GM19238 (cell line): ENCODE data around the gene UBA1.
A peak's percentile ranks its signal among the peaks of the same experiment; 100 is the strongest.

Source experiments
- DNase-seq: peaks from one replicate; pipeline ENCODE4 v3.0.0; 2011; ENCODE audit warnings: low spot score; ENCODE audit not compliant: insufficient read length

Gene UBA1

DNA sequence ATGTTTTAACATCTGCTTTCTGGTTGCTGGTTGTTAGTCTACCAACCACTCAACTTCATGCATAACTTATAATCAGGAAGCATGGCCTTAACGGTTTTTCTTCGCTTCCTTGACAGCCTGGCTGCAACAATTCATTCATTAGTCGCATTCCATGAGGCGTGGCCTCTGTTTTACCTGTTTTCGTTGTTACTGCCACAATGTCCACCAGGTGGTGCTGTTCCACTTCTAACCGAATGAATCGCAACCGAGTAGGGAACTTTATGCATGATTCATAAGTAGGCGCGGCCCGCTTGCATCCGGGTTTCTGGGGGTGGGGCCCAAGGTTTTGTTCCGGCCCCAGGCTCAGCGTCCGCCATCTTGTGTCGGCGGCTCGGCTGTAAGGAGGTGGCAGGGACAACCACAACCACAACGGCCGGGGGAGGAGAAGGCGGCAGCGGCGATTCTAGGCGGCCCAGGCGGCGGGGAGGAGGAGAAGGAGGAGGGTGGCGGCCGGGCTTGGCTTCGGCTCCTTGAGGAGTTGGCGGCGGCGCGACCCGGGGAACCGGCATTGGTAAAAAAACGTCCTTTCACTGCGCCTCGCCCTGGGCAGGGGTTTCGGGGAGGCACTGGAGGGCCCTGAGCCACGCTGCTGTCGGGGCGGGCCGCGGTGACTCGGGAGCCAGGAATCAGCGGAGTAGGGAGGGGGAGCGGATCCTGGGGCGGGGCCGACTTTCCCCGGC is at the start of gene UBA1:
UBA1 (plus strand) TSS at position 355 of the 719 bp plus-strand sequence. CDS start 4,974 bp downstream, outside the sequence.
- peak; percentile 90 for DNase-seq

DNA sequence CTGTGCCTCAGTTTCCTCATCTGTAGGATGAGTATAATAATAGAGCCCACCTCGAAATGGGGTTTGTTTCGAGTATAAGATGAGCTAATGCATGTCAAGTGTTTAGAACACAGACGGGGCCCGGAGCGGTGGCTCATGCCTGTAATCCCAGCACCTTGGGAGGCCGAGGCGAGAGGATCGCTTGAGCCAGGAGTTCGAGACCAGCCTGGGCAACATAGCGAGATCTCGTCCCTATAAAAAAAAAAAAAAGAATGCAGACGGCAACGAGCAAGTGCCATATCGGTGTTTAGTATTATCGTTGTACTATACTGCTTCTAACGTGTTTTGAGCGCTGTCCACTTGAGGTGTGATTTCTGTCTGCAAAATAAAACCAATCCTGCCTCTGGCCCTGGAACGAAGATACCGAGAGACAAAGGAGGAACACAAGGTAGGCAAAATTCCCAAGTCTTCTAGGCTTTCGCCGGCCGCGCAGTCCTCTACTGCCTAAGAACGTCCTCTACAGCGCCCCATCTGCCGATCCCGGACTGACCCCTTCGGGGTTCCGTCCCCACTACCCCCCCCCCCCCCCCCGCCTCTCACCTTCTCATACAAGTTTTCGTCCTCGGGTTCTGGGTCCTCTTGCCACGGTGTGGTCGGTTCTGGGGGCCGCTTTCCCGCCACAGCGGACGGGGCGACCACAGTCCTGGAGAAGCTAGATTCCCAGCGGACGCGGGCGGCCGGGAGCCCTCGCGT is 49.6 kb upstream of the UBA1 start:
- peak; percentile 51 for DNase-seq

DNA sequence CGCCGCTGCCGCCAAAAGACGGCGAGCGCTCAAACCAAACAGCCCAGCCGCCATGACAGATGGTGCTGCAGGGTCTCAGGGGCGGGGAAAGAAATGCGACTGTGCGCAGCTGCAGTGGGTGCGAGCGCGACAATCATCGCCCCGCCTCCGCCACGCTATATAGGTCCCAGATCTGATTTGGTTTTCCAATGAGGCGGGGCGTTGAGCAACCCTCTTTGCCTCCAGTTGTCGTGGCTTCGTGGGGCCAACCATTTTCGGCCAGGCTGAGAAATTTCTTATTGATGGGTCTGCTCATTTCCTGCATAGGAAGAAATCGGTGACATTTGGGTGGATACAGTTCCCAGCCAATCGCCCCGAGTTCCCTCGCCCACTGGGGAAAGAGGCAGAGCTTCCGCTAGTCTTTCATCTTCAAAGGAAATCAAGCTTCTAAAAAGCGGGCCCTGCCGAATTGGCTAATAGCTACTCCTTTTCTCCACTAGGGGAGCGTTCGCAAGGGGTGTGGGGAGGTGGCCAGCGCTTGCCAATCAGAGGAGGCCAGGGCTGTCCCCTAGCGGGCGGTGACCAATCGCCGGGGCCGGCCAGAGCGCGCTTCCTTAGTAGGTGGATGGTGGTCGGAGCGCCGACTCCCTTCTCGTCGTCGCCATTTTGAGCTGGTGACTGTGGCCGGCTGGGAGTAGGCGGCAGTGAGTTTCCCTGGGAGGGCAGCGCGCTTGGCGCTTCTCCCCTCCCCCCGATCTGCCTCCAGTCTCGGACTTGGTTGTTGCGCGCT is 48.8 kb upstream of the UBA1 start, which contains the start of the genes NDUFB11 and RBM10:
NDUFB11 (minus strand) TSS at position 77 of the 769 bp plus-strand sequence; CDS start at position 54, 23 bp downstream.
RBM10 (plus strand) TSS at position 596 of the 769 bp plus-strand sequence. CDS start 2,261 bp downstream, outside the sequence.
- DNase-seq: peak; percentile 79

DNA sequence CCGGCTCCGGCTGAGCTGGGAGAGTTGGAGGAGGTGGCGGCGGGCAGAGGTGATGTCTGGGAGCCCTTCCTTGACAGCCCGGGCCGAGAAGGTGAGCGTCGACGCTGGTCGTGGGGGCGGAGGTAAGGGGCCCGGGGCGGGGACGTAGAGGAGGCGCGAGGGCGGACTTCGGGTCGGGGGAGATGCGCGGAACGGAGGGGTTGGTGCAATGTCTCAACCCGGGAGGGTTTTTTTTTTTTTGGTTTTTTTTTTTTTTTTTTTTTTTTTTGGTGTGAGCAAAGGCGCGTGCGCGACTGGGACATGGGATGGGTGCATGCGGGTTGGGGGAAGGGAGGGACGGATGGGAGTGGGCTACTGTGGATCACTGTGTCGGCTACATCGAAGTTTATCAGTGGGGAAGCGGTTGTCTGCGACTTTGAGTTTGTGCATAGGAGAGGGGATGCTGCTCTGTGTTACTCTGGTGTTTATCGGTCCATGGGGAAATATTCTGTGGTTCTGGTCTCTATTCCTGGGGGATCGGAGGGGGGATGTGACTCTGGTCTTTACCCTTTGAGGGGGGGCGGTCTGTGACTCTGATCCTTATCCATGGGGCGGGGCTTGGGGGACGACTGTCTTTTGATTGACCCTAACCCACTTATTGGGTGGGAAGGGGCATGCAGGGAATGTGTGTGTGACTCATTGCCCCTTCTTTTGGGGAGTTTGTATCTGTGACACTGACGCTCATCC is 48.1 kb upstream of the UBA1 start:
- no peak for DNase-seq

DNA sequence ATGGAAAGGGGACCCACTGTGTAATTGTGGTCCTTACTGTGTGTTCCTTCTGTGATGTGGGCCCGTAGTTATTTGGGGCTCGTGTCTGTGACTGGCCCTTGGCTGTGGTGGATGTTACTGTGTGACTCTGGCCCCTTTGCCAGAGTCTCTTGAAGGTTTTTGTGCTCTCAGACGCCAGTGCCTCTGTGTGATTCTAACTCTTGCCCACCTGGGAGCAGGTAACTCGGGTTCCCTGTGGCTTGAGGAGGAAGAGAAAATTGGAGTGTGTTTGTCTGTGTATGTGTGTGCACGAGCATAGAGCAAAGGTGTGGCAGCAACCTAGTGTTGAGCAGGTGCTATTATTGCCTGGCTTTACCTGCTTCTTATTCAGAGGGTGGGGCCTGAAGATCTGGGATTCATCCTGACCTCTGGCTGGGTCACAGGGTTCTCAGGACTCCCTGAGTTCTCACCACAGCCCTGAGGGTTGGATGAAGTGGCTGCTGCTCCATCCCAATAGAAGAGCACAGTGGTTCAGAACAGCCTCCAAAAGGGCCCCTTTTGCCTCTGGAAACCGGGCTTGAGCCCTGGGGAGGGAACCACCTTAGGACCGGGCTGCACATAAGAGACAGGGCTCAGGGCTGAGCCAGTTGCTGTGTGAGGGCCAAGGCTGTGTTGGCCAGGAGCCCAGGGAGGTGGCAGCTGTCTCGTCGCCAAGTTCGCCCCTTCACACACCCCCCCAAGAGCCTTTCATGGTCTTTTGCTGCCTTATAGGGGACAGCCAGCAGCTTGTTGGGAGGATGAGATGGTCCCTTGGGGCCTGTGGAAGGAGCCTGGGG is 47.3 kb upstream of the UBA1 start:
- no peak for DNase-seq

DNA sequence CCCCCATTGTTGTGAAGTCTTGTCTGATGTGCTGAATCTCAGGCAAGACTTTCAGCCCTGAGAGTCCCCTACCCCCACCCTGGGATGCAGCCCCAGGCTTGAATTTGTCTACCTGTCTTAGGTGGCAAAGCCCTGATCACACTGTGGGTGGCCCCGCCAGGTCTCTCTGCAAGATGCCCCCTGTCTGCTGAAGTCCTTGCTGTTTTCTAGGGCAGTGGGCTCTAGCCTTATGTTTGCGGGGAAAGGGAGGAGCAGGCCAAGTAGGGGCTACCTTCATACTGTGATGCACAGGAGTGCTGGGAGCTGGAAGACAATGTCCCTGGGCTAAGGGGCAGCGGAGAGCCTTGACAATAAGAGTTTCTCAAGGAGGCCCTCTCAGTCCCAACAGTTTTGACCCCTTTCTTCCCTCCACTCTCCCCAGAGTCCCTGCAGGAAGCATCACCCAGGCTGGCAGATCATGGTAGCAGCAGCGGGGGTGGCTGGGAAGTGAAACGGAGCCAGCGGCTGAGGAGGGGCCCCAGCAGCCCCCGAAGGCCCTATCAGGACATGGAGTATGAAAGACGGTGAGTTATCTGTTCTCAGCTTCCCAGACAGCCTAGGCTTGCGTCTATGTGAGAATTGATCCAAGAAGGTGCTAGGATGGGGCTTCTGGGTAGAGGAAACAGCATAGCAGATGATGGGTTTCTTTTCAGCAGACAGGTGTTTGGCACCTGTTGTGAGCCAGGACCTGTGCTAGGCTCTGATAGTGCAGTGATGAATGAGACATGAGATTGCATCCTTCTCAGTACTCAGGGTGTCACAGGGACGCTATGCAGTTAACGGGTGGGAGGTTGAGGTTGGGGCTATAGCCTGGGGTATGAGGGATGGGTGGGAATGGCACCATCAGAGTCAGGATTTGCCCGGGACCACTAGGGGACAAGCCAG is 46.4 kb upstream of the UBA1 start:
- DNase-seq: no peak

DNA sequence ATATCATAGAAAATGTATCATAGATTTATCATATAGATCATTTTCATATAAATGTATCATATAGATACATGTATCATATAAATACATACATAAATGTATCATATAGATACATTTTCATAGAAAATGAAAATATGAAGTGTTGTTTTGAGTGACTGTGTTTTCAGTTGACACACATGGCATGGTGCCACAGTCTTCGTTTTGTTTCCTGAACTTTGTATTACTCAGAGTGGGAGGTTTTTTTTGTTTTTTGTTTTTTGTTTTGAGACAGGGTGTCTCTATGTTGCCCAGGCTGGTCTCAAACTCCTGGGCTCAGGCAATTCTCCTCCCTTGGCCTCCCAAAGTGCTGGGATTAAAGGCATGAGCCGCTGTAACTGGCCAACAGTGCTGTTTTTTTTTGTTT is 44.7 kb upstream of the UBA1 start:
- DNase-seq: no peak

DNA sequence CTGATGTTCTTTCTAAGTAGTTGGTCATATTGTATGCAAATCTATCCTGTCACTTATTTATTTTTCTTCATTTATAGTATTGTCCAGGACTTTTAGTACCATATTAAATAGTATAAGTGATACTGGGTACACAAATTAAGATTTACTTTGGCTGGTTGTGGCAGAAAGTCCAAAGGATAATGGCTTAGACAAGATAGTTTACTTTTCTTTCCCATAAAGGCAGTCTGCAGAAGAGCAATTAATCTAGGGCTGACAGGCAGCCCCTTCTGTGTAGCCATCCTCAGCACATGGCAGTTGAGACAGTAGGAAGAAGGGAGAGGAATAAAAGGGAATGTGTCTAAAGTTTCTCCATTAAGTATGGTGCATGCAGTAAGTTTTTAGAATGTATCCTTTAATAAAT is 42.2 kb upstream of the UBA1 start:
- no peak for DNase-seq

DNA sequence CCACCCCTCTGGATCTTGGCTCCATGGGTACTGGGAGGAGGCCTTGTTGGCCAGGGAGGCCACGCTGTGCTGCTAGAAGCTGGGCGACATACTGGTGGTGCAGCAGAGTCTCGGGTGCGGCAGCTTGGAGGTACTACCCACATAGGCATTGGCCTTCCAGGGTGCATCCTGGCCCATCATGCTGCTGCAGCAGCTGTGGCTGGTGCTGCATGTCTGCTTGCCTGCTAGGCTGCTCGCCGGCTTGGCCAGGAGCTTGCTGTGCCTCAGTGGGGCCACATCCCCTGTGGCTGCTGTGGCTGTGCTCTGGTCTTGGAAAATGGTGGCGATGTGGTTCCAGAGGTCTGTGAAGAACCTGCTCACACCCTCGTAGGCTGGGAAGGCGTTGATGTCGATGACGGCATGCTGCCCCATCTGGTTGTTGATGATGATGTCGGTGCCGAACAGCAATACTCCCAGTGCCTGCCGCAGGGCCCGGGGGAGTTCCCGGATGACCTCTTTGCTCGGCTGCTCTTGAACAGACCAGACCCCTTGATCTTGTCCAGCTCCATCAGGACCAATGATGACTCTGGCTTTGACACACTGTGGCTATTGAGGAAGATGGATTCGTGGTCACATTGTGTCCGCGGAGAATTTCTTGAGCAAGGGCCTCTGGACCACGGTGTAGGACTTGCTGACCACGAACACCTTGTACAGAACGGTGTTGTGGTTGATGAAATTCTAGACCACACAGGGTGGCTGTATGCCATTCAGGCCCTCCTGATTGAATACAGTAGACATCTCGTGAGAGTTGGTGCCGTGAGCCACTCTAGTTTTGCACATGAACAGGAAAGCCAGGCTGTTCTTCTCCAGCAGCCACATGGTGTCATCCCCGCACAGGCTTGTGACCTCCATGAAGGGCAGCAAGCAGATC is 36.8 kb upstream of the UBA1 start:
- no peak for DNase-seq

DNA sequence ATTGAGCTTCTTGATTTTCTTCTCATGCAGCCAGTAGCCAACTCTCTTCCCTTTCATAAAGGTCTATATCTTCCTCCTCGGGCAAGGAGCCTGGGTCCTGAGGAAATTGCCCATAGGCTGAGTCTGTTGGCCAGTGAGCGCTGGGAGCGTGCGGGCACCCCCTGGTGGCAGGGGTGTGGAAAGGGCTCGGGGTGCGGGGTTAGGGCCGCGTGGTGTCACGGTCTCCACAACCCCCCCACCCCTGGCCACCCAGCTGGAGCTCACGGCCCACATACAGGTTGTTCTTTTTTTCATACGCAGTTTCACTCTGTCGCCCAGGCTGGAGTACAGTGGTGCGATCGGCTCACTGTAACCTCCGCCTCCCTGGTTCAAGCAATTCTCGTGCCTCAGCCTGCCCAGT is 35.5 kb upstream of the UBA1 start:
- no peak for DNase-seq

DNA sequence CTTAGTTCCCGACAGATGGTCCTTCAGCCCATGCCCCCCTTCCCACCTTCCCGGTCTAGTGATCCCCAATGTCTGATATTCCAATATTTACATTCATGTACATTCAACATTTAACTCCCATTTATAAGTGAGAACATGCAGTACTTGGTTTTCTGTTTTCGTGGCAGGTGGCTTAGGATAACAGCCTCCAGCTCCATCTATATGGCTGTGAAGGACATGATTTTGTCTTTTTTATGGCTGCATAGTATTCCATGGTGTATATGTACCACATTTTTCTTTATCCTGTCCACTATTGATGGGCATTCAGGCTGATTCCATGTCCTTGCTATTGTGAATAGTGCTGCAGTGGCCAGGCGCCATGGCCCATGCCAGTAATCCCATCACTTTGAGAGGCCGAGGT is 34.8 kb upstream of the UBA1 start:
- DNase-seq: no peak

DNA sequence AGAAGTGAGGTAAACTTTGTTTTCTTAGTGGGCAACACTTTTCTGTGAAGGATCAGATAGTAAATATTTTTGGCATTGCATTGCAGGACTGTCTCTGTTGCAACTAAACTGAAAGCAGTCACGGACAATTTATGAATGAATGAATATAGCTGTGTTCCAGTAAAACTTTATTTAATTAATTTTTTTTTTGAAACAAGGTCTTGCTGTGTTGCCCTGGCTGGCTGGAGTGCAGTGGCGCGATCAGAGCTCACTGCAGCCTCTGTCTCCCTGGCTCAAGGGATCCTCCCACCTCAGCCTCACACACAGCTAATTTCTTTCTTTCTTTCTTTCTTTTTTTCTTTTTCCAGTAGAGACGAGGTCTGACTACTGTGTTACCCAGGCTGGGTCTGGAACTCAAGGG is 32.8 kb upstream of the UBA1 start:
- no peak for DNase-seq

DNA sequence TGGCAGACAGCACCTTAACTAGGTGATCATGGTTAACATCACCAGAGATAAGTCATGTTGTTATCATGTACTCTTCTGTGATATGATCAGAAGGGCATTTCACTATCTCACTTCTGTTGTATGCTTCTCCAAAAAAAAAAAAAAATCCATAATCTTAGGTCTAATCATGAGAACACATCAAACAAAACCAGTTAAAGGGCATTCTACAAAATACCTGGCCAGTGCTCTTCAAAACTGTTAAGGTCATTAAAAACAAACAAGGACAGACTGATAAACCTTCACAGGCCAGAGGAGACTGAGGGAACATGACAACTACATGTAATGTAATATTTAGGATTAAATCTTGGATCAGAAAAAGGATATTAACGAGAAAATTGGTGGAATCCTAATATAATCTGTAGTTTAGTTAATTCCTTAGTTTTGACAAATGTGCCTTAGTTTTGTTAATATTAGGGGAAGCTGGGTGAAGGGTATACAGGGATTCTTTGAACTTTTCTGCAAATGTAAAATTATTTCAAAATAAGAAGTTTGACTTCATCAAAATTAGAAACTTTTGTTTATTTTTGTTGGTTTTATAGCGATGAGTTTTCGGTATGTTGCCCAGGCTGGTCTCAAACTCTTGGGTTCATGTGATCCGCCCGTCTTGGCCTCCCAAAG is 30.6 kb upstream of the UBA1 start:
- no peak for DNase-seq

DNA sequence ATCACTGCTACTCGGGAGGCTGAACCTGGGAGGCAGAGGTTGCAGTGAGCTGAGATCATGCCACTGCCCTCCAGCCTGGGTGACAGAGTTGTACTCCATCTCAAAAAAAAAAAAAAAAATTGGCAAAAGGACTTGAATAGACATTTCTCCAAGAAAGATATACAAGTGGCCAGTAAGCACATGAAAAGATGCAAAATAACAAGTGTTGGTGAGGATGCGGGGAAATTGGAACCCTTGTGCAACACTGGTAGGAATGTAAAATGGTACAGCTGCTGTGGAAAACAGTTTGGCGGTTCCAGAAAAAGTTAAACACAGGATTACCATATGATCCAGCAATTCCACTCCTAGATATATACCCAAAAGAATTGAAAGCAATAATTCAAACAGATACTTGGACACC is 29.2 kb upstream of the UBA1 start:
- DNase-seq: no peak

DNA sequence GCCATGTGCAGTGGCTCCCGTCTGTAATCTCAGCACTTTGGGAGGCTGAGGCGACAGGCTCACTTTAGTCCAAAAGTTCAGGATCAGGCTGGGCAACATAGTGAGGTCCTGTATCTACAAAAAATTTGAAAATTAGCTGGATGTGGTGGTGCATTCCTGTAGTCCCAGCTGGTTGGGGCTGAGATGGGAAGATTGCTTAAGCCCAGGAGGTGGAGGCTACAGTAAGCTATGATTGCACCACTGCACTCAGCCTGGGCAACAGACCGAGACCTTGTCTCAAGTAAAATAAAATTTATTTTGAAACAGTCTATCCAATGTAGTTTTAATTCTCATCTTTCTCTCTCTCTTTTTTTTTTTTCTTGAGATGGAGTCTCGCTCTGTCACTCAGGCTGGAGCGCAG is 27.5 kb upstream of the UBA1 start:
- no peak for DNase-seq

DNA sequence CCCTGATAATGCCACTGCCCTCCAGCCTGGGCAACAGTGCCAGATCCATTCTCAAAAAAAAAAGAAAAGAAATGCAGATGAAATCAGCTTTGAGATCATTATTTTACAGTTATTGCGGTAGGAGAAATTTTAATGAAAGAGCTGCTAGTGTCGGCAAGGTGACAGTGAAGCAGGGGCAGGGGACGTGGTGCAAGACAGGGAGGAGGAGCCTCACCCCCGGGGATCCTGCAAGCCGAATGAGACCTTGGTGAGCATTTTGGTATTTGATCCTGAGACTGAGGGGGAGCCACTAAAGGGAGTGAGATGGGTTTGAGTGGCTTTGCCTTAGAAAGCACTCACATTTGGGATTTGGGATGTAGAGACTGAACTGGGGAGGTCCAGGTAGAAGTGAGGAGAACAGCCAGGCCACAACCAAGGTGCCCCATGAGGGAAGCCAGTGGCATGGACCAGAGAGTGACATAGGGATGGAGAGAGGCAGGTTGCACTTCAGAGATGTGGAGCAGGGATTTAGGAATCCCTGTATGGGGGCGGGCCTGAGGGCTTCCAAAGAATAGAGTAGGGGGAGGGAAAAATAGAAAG is 25.0 kb upstream of the UBA1 start:
- DNase-seq: no peak

DNA sequence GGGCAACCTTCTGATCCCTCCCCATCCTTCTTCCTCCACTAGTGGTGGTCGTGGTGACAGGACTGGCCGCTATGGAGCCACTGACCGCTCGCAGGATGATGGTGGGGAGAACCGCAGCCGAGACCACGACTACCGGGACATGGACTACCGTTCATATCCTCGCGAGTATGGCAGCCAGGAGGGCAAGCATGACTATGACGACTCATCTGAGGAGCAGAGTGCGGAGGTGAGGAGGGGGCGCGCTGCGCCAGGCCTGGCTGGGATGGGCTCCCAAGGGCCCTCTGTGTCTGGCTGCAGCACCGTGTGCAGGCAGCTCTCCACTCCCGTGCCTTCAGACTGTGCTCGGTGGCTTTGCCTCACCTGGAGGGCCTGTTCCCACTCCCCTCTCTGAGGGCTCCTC is 24.4 kb upstream of the UBA1 start:
- no peak for DNase-seq
